Motor neuron (in vitro differentiated cells): ENCODE measurements around the gene MLPH. TPM values are rescaled to one million over a fixed set of nuclear protein-coding genes. Genes with fewer than 3 reads are reported as not detected.
A peak's percentile ranks its signal among the peaks of the same experiment; 100 is the strongest.

Source experiments
- ATAC-seq, 8 experiments: fragments of 200-7000 bp; cut with Tn5 transposase; replicated peaks in 6 of 8; 2 replicates each; pipeline ENCODE4 v1.8.0; 2021; ENCODE audit warnings: mild to moderate bottlenecking in 8 of 8, moderate library complexity in 8 of 8
- H3K27ac ChIP-seq, 2 donors: fragments of 250-450 bp; sonication (Bioruptor Pico); 2 replicates each; pipeline ENCODE4 v1.9.0; 2021; ENCODE audit warnings: antibody characterized with exemption in 2 of 2, mild to moderate bottlenecking in 2 of 2, moderate library complexity in 1 of 2
- H3K4me1 ChIP-seq, 2 donors: fragments of 250-450 bp; sonication (Bioruptor Pico); replicated peaks in 1 of 2; 2 replicates each; pipeline ENCODE4 v1.6.1; 2021; ENCODE audit warnings: antibody characterized with exemption in 2 of 2, mild to moderate bottlenecking in 2 of 2, moderate library complexity in 1 of 2
- H3K4me3 ChIP-seq, 5 donors: fragments of 250-450 bp; sonication (Bioruptor Pico); 2 replicates each; pipeline ENCODE4 v1.9.0; 2021; ENCODE audit warnings: antibody characterized with exemption in 5 of 5, mild to moderate bottlenecking in 5 of 5, moderate library complexity in 4 of 5
- WGBS, 10 experiments: fragments of 450-650 bp; shearing (Covaris generic); methylation state at CpG; one replicate each; pipeline ENCODE4 v1.0.0; 2022; 5-methylcytosine and 5-hydroxymethylcytosine counted together
- in situ Hi-C, 9 experiments: fragments of 400-800 bp; cut with MboI; loops; one replicate each; pipeline ENCODE4 v1.15.0; 2021; ENCODE audit warnings: low sequenced_read_pairs in 9 of 9, low pct_unique_long_range_greater_than_20kb in 2 of 9; ENCODE audit not compliant: unreplicated experiment in 9 of 9
- total RNA-seq, 8 experiments: library from RNA; unstranded; fragments of 300-600 nt; gene quantifications; 2 replicates each; pipeline versions ENCODE4 v1.2.3 to v1.2.4, GENCODE V29; 2022

MLPH gene
- total RNA-seq, 8 experiments from 2014 or later, result 0.11 to 1.3 (median 0.46) TPM; not detected in 1

DNA sequence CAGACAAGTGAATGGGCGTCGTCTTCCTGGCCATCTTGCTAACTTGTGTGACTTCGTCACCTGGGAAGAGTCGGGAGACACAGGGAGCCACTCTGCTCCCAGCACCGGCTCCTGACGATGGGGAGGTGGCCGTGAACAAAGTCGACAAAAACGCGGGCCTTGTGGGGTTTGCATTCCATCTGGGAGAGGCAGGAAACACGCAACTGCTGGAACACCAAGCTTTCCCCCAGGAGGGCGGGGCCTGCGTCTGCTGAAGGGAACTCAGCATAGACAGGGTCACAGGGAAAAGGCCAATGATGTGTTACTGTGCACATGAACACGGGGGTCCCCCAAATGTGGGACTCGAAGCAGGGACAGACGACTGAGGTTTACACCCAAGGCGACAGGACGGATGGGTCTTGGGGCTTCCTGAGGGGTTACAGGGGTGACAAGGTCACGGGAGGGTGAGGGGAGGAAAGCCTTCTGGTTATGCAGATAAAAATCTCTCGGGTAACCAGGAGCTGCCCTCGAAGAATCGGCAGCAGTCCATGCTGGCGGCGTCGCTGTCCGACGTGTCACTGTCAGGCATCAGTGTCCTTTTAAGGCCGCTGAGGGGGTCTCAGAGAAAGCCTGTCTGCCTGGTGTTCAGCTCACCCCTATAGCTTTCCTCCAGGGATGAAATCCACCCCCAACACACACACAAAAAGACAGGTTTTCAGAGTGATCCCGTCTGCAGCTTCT, 51.1 kb downstream of the MLPH start:
- WGBS, 10 experiments, result 33 to 88% (median 73%) methylated on average over 3 to 13 of the region's 29 CpGs; no CpG with 5 or more reads in 3 of the 10 experiments
- peaks cover 0 to 8% of the 10 kb centered on the region in 2 donors for H3K4me1 ChIP-seq
- H3K4me3 ChIP-seq, result no peak overlapping the region
- no peak overlapping the region for H3K27ac ChIP-seq
- no peak for ATAC-seq
- in situ Hi-C loops, result no loop called here

DNA sequence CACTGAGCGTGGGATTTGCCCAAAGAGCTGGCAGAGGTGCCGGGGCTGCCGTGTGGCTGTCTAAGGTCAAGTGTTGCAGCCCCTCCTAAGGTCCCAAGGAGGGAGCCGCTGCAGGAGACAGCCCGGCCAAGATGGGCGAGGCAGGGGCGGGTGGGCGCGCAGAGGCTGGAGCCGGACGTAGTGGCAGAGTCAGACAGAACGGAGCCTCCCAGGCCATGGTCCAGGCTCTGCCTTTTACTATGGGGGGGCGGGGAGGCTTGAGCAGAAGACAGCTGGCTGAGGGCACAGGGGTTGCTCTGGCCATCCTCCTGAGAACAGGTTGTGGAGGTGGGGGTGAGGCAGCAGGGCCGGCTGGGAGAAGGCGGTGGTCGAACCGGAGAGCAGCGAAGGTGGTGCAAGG, 51.9 kb downstream of the MLPH start:
- 85 to 100% (median 98%) methylated on average over 3 to 5 of the region's 18 CpGs; no CpG with 5 or more reads in 7 of the 10 experiments for WGBS, 10 experiments

DNA sequence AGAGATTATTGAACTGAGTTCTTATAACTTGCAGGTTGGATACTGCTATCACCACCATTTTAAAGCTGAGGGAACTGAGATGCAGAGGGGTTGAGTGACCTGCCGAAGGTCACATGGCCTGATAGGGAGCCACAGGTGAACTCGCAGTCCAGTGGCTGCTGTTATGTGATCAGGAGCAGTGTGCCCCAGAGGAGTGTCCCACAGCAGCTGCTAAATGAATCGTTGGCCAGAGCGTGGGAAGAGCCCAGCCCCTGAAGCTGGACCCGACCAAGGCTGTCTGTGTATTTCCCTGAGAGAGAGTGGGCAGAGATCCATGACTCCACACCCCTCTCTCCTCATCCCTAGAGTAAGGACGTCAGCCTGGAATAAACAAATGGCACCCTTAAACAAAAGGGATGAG, 52.6 kb downstream of the MLPH start:
- no peak overlapping the region for H3K4me3 ChIP-seq
- peaks cover 0 to 8% of the 10 kb centered on the region in 2 donors for H3K4me1 ChIP-seq
- no peak for ATAC-seq
- 56 to 100% (median 87%) methylated on average over 1 to 5 of the region's 6 CpGs; no CpG with 5 or more reads in 3 of the 10 experiments for WGBS, 10 experiments
- in situ Hi-C loops, result no loop called here
- H3K27ac ChIP-seq, result no peak overlapping the region

More for the DNA sequence above, 51.9 kb downstream of the MLPH start:
- Histone ChIP-seq H3K4me3 (no peak overlapping the region), H3K27ac (no peak overlapping the region), H3K4me1 (peaks cover 0 to 8% of the 10 kb centered on the region in 2 donors)
- ATAC-seq, result no peak
- in situ Hi-C loops, result no loop called here

GRCh38 chr2:237540223-237540775, 53.2 kb downstream of the MLPH start:
- WGBS, 10 experiments, result 93 to 100% methylated on average over 1 to 11 of the region's 13 CpGs; no CpG with 5 or more reads in 8 of the 10 experiments
- peak in 1 of 8 experiments; percentile 32 for ATAC-seq
- peaks cover 0 to 8% of the 10 kb centered on the region in 2 donors for H3K4me1 ChIP-seq
- H3K4me3 ChIP-seq, result no peak overlapping the region
- in situ Hi-C loops, result no loop called here
- no peak overlapping the region for H3K27ac ChIP-seq

DNA sequence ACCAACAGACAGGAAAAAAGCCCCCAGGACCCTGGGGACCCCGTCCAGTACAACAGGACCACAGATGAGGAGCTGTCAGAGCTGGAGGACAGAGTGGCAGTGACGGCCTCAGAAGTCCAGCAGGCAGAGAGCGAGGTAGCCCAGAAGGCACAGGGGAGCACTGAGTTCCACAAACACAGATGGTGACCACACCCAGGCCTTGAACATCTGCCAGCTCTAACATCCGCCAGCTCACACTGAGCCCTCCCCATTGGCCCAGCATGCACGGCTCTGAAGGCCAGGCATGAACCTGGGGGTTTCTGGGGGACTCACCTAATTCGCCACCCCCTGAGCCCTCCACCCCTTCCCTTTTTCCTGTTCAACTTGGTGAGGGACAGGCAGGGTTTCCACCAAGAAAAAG, 53.8 kb downstream of the MLPH start:
- Histone ChIP-seq H3K27ac (no peak overlapping the region), H3K4me3 (no peak overlapping the region), H3K4me1 (peaks cover 0 to 8% of the 10 kb centered on the region in 2 donors)
- in situ Hi-C loops, result no loop called here
- peak in 3 of 8 experiments; percentile 100 for ATAC-seq
- WGBS, 10 experiments, result 0 to 100% (median 60%) methylated on average over 1 to 3 of the region's 6 CpGs; no CpG with 5 or more reads in 5 of the 10 experiments

GRCh38 chr2:237541243-237541642, 54.2 kb downstream of the MLPH start:
- whole genome bisulfite sequencing, 10 experiments, result 17 to 60% (median 50%) methylated on average over 1 to 2 of the region's 5 CpGs; no CpG with 5 or more reads in 5 of the 10 experiments
- H3K4me1 ChIP-seq, result peaks cover 0 to 8% of the 10 kb centered on the region in 2 donors
- in situ Hi-C loops, result no loop called here
- ATAC-seq, result peak in 1 of 8 experiments; percentile 14
- H3K27ac ChIP-seq, result no peak overlapping the region
- H3K4me3 ChIP-seq, result no peak overlapping the region

DNA sequence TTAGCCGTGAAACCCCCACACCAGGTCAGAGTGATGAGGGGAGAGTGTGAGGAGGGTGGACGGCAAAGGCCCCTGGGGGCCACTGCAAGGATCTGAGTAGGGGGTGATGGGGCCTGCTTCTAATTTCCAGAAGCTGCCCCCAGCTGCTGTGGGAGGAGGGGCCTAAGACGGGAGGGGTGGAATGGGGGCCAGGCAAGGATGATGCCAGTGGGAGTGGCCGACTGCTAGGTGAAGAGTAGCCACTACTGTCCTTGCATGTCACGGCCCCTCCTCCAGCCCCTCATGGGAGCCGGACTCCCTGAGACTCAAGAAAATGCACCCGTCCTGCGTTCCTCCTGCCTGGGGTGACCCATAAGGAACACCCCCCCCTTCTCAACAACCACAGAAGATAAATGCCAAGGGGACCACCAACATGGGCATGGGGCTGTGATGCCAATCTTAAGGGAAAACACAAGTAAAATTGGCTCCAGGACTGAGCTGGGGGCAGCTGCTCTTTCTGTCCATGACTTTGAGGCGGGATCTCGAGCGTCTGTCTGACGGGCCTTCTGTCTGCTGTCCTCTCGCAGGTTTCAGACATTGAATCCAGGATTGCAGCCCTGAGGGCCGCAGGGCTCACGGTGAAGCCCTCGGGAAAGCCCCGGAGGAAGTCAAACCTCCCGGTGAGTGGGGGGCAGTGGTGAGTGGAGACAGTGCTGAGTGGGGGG, 55.1 kb downstream of the MLPH start:
- WGBS, 10 experiments, result 89 to 100% (median 96%) methylated on average over 1 to 5 of the region's 18 CpGs; no CpG with 5 or more reads in 7 of the 10 experiments
- in situ Hi-C loops, result no loop called here
- ATAC-seq, result no peak

GRCh38 chr2:237546040-237546875, 59.2 kb downstream of the MLPH start:
- no peak overlapping the region for H3K27ac ChIP-seq
- in situ Hi-C loops, result no loop called here
- WGBS, 10 experiments, result 33 to 100% (median 76%) methylated on average over 1 to 5 of the region's 8 CpGs; no CpG with 5 or more reads in 1 of the 10 experiments
- H3K4me3 ChIP-seq, result no peak overlapping the region
- no peak for ATAC-seq
- H3K4me1 ChIP-seq, result peaks cover 0 to 3% of the 10 kb centered on the region in 2 donors

More for the DNA sequence above, 55.1 kb downstream of the MLPH start:
- H3K27ac ChIP-seq, result no peak overlapping the region
- H3K4me1 ChIP-seq, result peaks cover 0 to 8% of the 10 kb centered on the region in 2 donors
- H3K4me3 ChIP-seq, result no peak overlapping the region

DNA sequence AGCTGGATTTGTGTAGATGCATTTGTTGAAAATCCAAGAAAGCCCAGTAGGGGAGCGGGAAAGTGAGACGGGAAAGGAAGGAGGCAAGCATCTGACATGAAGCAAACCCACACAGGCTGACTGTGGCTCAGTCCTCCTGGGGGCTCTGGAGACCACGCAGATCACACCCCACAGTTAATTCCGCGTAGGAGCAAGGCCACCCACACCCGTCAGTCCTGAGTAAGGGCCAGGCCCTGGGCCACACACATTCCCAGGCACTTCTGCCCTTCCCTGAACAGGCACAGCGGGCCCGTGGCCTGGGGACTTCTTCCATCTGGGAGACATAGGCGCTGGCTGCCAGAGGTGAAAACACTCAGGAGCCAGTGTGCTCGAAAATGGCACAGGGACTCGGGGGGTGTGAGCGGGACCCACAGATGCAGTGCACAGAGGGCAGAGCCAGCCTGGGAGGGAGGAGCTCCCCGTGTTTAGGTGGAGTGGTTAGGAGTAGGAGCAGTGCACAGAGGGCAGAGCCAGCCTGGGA, 59.9 kb downstream of the MLPH start:
- Histone ChIP-seq H3K27ac (no peak overlapping the region), H3K4me3 (no peak overlapping the region), H3K4me1 (peaks cover 0 to 3% of the 10 kb centered on the region in 2 donors)
- no peak for ATAC-seq
- in situ Hi-C loops, result no loop called here
- 60 to 100% (median 93%) methylated on average over 1 to 3 of the region's 13 CpGs; no CpG with 5 or more reads in 7 of the 10 experiments for WGBS, 10 experiments

- no peak for ATAC-seq
- in situ Hi-C loops, result no loop called here
- Histone ChIP-seq H3K27ac (no peak overlapping the region), H3K4me3 (no peak overlapping the region), H3K4me1 (peaks cover 0 to 3% of the 10 kb centered on the region in 2 donors)
- WGBS, 10 experiments, result 56 to 87% (median 80%) methylated on average over 1 to 9 of the region's 11 CpGs; no CpG with 5 or more reads in 3 of the 10 experiments
These were observed 60.9 kb downstream of the MLPH start for GRCh38 chr2:237547841-237548416.

DNA sequence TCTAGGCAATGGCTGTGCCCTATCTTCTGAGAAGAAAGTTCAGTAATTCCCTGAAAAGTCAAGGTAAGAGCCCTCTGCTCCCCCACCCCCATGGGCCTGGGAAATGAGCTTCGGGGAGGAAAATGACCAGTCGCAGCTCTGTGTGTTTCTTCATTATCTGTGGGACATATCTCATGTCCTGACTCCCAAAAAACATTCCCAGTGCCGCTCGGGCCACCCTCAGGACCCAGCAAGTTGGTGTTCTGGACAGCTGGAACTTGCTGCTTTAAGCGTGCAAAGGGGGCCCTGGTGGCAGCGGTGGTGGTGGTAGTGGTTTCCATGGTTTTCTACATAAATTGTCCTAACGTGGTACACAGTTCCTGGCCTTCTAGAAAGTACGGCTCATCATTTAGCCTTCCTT, 62.2 kb downstream of the MLPH start:
- no peak overlapping the region for H3K27ac ChIP-seq
- in situ Hi-C loops, result no loop called here
- no peak for ATAC-seq
- 76 to 100% (median 95%) methylated on average over 1 to 7 of the region's 8 CpGs; no CpG with 5 or more reads in 4 of the 10 experiments for WGBS, 10 experiments
- peaks cover 0 to 3% of the 10 kb centered on the region in 2 donors for H3K4me1 ChIP-seq
- H3K4me3 ChIP-seq, result no peak overlapping the region
